NCI-H2171 treated with DMSO at 0.1 percent for 48 hours (cell line): ENCODE results near the gene EXOSC7.

Source experiments
- DNase-seq: peaks from one replicate; lab custom pipeline; 2025; lab: John Stamatoyannopoulos, UW

The EXOSC7 gene

DNA sequence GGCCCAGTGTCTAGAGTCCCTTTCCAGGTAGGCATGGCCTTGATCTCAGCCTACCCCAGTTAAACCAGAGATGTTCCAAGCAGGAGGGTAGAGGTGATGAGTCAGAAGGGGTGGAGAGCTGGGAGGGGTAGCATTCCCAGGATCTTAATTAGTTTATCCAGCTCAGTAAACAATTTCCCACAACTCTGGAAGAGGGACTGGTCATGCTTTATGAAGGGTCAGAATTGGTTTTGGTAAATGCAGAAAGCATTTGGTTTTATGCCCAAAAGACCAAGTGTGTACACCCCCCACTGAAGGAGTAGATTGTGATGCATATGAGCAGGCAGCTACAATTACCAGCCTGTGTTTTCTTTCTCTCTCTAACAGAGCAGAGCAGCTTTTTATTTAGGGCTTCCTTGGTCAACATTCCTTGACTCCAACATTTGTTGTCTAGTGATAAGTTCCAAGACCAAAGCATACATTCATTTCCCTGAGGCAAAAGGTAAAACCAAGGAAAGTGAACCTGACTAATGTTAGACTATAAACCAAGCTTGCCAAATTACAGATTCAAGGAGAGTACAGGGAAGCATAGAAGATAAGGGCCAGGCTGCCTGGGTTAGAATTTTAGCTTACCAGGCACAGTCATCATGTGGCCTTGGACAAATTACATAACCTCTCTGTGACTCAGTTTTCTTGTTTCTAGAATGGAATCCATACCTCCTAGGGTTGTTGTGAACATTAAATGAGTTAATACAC lies 17.6 kb downstream of the EXOSC7 start:
- DNase-seq, result no peak

- peak; percentile 41 for DNase-seq
These were observed 19.2 kb downstream of the EXOSC7 start for GRCh38 chr3:44995142-44995770.

GRCh38 chr3:44996556-44996969 lies 20.5 kb downstream of the EXOSC7 start:
- DNase-seq, result peak; percentile 49

- no peak for DNase-seq
These were observed 23.7 kb downstream of the EXOSC7 start for GRCh38 chr3:44999782-45000181.

- DNase-seq, result no peak
These were observed 24.8 kb downstream of the EXOSC7 start for GRCh38 chr3:45000823-45001222.

GRCh38 chr3:45001738-45002137 lies 25.7 kb downstream of the EXOSC7 start:
- DNase-seq, result no peak

DNA sequence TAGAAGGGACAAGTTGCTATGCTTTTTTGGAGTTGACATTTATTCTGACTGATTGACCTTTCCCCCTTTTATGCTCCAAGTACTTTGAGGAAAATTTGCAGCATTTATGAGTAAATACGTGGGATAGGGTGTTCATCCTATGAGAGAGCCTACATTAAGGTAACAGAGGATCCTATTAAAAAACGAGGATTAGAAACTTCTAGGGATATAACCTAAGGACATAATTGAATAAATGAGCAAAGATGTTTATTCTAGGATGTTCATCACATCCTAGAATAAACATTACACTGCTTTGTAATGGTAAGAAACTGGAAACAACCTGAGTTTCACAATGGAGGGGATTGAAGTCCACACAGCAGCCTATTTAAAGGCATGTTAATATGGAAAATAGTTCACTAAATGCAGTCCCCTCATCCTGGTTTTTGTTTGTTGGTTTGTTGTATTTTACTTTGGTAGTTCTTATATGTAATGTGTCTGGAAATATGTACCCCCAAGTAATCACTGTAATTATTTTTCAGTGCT lies 26.2 kb downstream of the EXOSC7 start:
- no peak for DNase-seq

DNA sequence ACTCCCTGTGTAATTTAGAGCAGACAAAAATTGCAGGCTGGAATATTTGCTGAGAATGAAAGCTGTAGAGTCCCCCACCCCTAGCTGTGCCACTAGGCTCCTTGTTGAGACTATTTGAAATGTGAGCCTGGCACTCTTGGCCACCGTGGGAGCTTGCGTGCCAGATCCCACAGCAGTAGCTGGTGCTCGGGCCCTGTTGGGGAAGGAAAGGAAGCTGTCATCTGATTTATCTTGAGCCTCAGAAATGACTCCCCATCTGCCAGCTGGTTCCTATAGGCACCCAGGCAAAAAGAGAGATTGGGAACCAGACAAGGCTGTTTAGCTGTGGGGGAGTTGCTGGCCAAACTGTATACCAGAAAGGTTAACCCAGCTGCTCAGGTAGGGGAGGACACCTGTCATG lies 26.7 kb downstream of the EXOSC7 start:
- DNase-seq, result peak; percentile 19

- no peak for DNase-seq
These were observed 27.4 kb downstream of the EXOSC7 start for GRCh38 chr3:45003406-45003805.

- no peak for DNase-seq
These were observed 27.8 kb downstream of the EXOSC7 start for GRCh38 chr3:45003859-45004258.

DNA sequence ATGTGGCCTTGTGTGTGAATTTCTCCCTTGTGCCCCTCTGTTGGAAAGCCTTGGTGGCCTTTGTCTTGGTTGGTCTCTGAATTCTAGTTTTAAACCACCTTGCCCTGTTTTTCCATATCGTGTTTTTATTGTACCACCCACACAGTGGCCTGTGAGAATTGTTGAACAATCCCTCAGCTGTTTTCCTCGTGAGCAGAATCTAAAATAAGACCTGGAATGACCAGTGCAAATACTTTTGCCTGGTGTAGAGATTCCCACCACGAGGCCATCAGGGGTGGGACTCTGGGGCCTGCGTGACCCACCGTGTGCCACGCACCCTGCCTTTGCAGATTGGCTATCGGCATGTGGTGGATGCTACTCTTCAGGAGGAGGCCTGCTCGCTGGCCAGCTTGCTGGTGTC lies 31.0 kb downstream of the EXOSC7 start:
- no peak for DNase-seq

DNA sequence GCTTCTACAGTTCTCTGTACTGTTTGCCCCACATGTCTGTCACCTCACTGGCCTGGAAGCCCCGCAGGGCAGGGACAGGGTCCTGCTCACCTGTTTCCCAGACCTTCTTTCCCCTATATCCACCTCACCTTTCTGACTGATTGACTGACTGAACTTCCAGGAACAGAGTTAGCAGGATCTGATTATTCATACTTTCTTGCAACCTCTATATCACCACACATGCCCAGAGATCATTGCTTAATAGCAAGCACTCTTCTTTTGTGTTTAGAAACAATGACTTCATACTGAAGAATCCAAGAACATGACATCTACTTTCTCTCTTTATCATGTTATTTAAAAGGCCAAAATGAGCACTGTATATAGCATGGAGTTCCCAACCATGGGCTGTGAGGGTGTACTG lies 32.1 kb downstream of the EXOSC7 start:
- no peak for DNase-seq

GRCh38 chr3:45009868-45010267 lies 33.8 kb downstream of the EXOSC7 start:
- DNase-seq, result no peak

GRCh38 chr3:45010811-45011333 lies 34.8 kb downstream of the EXOSC7 start:
- no peak for DNase-seq

GRCh38 chr3:45011756-45012508 lies 35.9 kb downstream of the EXOSC7 start:
- no peak for DNase-seq

DNA sequence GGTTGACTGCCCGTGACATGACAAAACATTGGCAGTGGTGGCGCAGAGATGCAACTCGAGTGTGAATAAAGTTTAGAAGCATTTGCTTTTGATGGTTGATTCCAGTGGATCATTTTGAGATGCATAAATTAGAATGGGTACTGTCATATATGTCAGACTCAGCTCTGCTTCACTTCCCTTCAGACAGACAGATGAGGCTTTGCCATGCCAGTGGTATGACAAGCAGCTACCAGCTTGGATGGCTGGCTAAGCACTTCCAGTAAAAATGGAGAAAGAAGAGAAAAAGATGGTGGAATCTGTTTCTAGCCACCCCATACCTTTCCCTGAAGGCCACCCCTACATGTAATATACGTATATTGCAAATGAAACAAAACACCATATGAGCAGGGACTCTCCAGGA lies 36.5 kb downstream of the EXOSC7 start:
- no peak for DNase-seq

DNA sequence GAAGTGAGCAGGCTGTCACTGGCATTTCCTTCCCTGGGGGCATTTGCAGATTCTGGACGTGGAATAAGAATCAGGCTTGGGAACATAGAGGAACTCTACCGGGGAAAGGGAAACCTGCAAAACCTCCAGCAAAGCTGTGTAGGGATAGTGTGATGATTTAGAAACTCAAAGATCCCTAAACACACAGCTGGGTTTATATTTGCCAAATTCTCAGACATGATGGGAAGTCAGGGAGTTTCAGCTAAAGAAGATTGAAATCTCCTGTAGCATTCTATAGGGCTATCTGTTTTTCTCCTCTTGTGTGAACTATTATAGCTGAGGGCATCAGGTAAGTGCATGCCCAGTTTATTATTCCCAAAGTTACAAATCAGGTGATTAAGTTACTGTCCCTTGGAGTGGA lies 40.9 kb downstream of the EXOSC7 start:
- DNase-seq, result no peak

DNA sequence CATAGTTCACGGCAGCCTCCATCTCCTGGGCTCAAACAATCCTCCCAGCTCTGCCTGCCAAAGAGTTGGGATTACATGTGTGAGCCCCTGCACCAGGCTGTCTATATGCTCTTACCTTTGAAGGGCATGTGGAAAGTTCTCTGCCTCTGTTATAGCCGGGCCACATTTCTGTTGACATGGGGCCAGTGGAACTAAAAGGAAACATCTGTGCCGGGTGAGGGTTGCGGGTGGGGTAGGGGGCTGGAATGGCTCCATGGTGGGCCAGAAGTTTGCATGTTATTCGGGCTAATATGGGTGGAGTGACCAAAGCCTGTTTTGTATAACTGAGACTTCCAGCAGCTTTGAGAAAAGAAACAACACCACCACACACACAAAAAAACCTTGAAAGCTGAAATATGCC lies 41.8 kb downstream of the EXOSC7 start:
- no peak for DNase-seq

GRCh38 chr3:45020534-45020933 lies 44.5 kb downstream of the EXOSC7 start:
- DNase-seq, result no peak

GRCh38 chr3:45021524-45022297 lies 45.7 kb downstream of the EXOSC7 start:
- no peak for DNase-seq

- DNase-seq, result no peak
These were observed 47.6 kb downstream of the EXOSC7 start for GRCh38 chr3:45023675-45024074.
